NCI-H2171 treated with DMSO at 0.1 percent for 48 hours (cell line): Measurements from ENCODE around the gene TEX44.
A peak's percentile ranks its signal among the peaks of the same experiment; 100 is the strongest.
"Not testable (repeated sequence)": the region's sequence is repeated elsewhere in the genome, so short reads cannot be mapped to it uniquely, and the experiment has no call there.

Source experiments
- DNase-seq: peaks from one replicate; lab custom pipeline; 2025; lab: John Stamatoyannopoulos, UW

TEX44 gene

GRCh38 chr2:231571661-231572191 lies 20.9 kb upstream of the TEX44 start:
- no peak for DNase-seq

GRCh38 chr2:231573096-231573495 lies 19.6 kb upstream of the TEX44 start:
- DNase-seq = peak; percentile 60

- peak; percentile 58 for DNase-seq
Measured at GRCh38 chr2:231573698-231574421, 18.8 kb upstream of the TEX44 start.

- no peak for DNase-seq
Measured at GRCh38 chr2:231575612-231576256, 16.9 kb upstream of the TEX44 start.

- DNase-seq = no peak
Measured at GRCh38 chr2:231576465-231576864, 16.2 kb upstream of the TEX44 start.

- DNase-seq = not testable (repeated sequence)
Measured at GRCh38 chr2:231578655-231579054, 14.0 kb upstream of the TEX44 start.

GRCh38 chr2:231579560-231579959 lies 13.1 kb upstream of the TEX44 start:
- DNase-seq = no peak

GRCh38 chr2:231581328-231581727 lies 11.3 kb upstream of the TEX44 start:
- no peak for DNase-seq

GRCh38 chr2:231583982-231584381 lies 8.7 kb upstream of the TEX44 start:
- no peak for DNase-seq

- DNase-seq = not testable (repeated sequence)
Measured at GRCh38 chr2:231587744-231588143, 4.9 kb upstream of the TEX44 start.

- no peak for DNase-seq
Measured at GRCh38 chr2:231589656-231590055, 3.0 kb upstream of the TEX44 start.

- DNase-seq = peak; percentile 65
Measured at GRCh38 chr2:231590614-231591013, 2.0 kb upstream of the TEX44 start.

- no peak for DNase-seq
Measured at GRCh38 chr2:231593666-231594065, 1.0 kb downstream of the TEX44 start.

- no peak for DNase-seq
Measured at GRCh38 chr2:231597014-231597611, 4.4 kb downstream of the TEX44 start.

GRCh38 chr2:231597627-231598026 lies 5.0 kb downstream of the TEX44 start:
- DNase-seq = no peak

- DNase-seq = no peak
Measured at GRCh38 chr2:231600619-231601355, 8.1 kb downstream of the TEX44 start.

- peak; percentile 54 for DNase-seq
Measured at GRCh38 chr2:231601356-231602229, 8.9 kb downstream of the TEX44 start.

GRCh38 chr2:231602859-231603467 lies 10.3 kb downstream of the TEX44 start:
- DNase-seq = no peak

- peak; percentile 63 for DNase-seq
Measured at GRCh38 chr2:231604101-231604684, 11.5 kb downstream of the TEX44 start.
